GM10248 (cell line): ENCODE data around the gene LRRTM1.

Source experiments
- CTCF ChIA-PET: fragments of 300-600 bp; sonication (Branson Sonifier 250); formaldehyde crosslinking; extraction: SDS; loops from one replicate; lab custom pipeline; 2021; ENCODE audit warnings: antibody characterized with exemption; lab: Yijun Ruan, JAX
- POLR2A ChIA-PET: fragments of 350-650 bp; sonication (Branson Sonifier 250); formaldehyde crosslinking; extraction: SDS; loops from one replicate; lab custom pipeline; 2020; ENCODE audit warnings: antibody characterized with exemption; lab: Yijun Ruan, JAX
- DNase-seq: peaks from one replicate; pipeline ENCODE4 v3.0.0; 2012; ENCODE audit errors: extremely low spot score
- CTCF ChIP-seq: IDR thresholded peaks from 2 replicates; pipeline ENCODE4 v1.5.1; 2012; ENCODE audit warnings: mild to moderate bottlenecking, low read depth; ENCODE audit errors: extremely low read depth, missing control alignments, control extremely low read depth

LRRTM1 gene

DNA sequence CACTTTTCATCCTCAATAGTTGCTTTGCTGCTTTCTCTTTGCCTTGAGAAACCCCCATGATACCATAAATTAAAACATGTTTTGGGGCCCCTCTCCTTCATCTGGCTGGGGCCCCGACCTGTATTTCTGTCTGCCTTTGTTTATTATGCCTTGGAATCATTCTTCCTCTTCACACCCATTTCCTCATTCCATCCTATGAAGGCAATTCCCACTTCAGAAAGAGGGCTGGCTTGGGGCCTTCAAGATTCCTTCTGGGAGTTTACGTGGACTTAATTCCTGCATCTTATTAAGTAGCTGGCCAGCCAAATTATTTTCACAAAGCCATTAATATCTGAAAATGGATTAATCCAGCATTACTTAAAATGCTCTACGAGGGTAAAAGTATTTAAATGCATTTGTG is 6.8 kb upstream of the LRRTM1 start:
- ChIA-PET POLR2A (no interaction called here), CTCF (no interaction called here)
- no peak for DNase-seq
- TF ChIP-seq CTCF = no peak

GRCh38 chr2:80303006-80303908 is 1.3 kb downstream of the LRRTM1 start:
- CTCF ChIA-PET = no interaction called here

GRCh38 chr2:80302314-80303005 is 2.1 kb downstream of the LRRTM1 start:
- peak; percentile 9 for DNase-seq
- no peak for TF ChIP-seq CTCF
- ChIA-PET POLR2A (no interaction called here), CTCF (no interaction called here)

More at GRCh38 chr2:80303006-80303908, 1.3 kb downstream of the LRRTM1 start:
- DNase-seq = peak; percentile 10
- no peak for TF ChIP-seq CTCF
- POLR2A ChIA-PET = no interaction called here

DNA sequence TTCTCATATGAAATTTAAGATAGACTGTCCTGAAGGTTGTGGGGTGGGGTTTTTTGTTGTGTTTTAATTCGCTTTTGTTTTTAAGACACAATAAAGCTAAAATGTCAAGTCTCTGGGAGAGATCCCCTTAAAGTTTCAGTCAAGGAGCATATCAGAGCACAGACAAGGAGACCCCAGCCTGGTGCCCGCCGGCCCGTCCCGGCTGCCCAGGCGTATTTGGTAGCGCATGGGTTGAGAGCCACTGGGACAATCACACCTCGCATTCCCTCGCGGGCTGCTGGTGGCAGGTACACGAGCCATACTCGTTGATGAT is 2.6 kb downstream of the LRRTM1 start:
- no peak for DNase-seq
- TF ChIP-seq CTCF = no peak
- ChIA-PET POLR2A (no interaction called here), CTCF (no interaction called here)

- POLR2A ChIA-PET = no interaction called here
- DNase-seq = no peak
- CTCF ChIA-PET = interaction anchor here (1.4 kb wide), 1 partner anchor 10 kb away, joined by 3 read pairs; no protein-coding TSS in a partner anchor
- no peak for TF ChIP-seq CTCF
These were observed 3.6 kb downstream of the LRRTM1 start for GRCh38 chr2:80300954-80301353.

DNA sequence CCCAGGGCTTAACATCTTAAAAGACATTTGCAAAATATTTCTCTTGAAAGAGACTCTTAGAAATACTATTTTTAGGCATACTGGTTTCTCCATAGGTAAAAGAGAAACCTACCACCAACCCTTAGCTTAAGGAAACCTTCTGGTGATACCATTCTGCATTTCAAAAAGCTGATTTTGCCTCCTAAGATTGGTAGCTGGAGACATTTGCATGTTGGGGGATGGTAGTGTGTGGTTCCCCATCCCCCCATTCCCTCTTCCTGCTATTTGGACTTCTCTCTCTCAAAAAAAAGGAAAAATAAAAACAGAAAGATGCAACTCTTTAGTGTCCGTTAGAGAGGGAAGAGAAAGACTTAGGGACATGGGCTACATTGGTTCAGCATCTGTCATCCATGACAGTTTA is 4.2 kb downstream of the LRRTM1 start:
- DNase-seq = no peak
- ChIA-PET CTCF (interaction anchor here (1.4 kb wide), 1 partner anchor 9 kb away, joined by 3 read pairs; no protein-coding TSS in a partner anchor), POLR2A (no interaction called here)
- no peak for TF ChIP-seq CTCF
